GM23248 (cell line): ENCODE results near the gene PPARGC1A.

Source experiments
- EZH2 ChIP-seq: fragments of 200-600 bp; sonication (generic); IDR thresholded peaks from 2 replicates; pipeline ENCODE4 v1.6.1; 2018; ENCODE audit warnings: antibody characterized with exemption, mild to moderate bottlenecking; ENCODE audit not compliant: insufficient read depth, poor library complexity, severe bottlenecking
- EZH2phosphoT487 ChIP-seq: fragments of 200-600 bp; sonication (generic); IDR thresholded peaks from 2 replicates; pipeline ENCODE4 v1.6.1; 2018; ENCODE audit warnings: antibody characterized with exemption, moderate library complexity, mild to moderate bottlenecking, low read depth; ENCODE audit not compliant: insufficient read depth

GRCh38 chr4:23766344-23766743 lies 123.5 kb downstream of the PPARGC1A start:
- TF ChIP-seq EZH2 (no peak), EZH2phosphoT487 (no peak)
